ENCODE measurements around the gene FLCN.

FLCN gene

GRCh38 chr17:17206124-17206912, 30.6 kb downstream of the FLCN start, which contains the start of gene PLD6:
Gene PLD6 (minus strand): TSS chr17:17206333. CDS start chr17:17206286, 47 bp downstream.
- no peaks in the 10 kb centered on the region for H3K9me2 ChIP-seq (replicated peaks; ENCODE audit: insufficient read depth, low read length)
- no peak for TF ChIP-seq EZH2phosphoT487 (conservative IDR thresholded peaks at IDR 0.05; ENCODE audit: low read length)
- TF ChIP-seq CTCF (IDR thresholded peaks at IDR 0.05; ENCODE audit: insufficient read depth, low read length, poor library complexity, severe bottlenecking) = no peak
- H3K4me3 ChIP-seq (ENCODE audit: insufficient read depth, low read length, poor library complexity, severe bottlenecking) = peak within 1 kb of the TSS; percentile 56
- H3K4me2 ChIP-seq (ENCODE audit: low read depth, low read length, poor library complexity, severe bottlenecking) = peak within 1 kb of the TSS; percentile 55
- H3K79me2 ChIP-seq (ENCODE audit: insufficient read depth, low read length) = peaks cover 22% of the 10 kb centered on the region
- no peaks in the 10 kb centered on the region for H3K36me3 ChIP-seq (ENCODE audit: low read length)
- H3K27ac ChIP-seq (ENCODE audit: low read depth, low read length) = peak within 1 kb of the TSS; percentile 74
- H4K20me1 ChIP-seq (ENCODE audit: low read depth, low read length) = no peaks in the 10 kb centered on the region
- H3K27me3 ChIP-seq (ENCODE audit: low read length) = no peaks in the 10 kb centered on the region
- H2AFZ ChIP-seq (ENCODE audit: low read depth, low read length, severe bottlenecking) = peak within 1 kb of the TSS; percentile 39
- no peaks in the 10 kb centered on the region for H3K9me3 ChIP-seq (ENCODE audit: insufficient read depth, low read length)
- peak within 1 kb of the TSS; percentile 68 for H3K9ac ChIP-seq (ENCODE audit: low read length)
- H3F3A ChIP-seq (ENCODE audit: insufficient read depth) = peaks cover 16% of the 10 kb centered on the region; the same call in 1 of the 2 replicates

GRCh38 chr17:17205368-17206123, 31.4 kb downstream of the FLCN start:
- no peaks in the 10 kb centered on the region for H3K9me3 ChIP-seq (ENCODE audit: insufficient read depth, low read length)
- no peaks in the 10 kb centered on the region for H3K27me3 ChIP-seq (ENCODE audit: low read length)
- peak overlapping the region; percentile 55 for H3K4me2 ChIP-seq (ENCODE audit: low read depth, low read length, poor library complexity, severe bottlenecking)
- peak overlapping the region; percentile 39 for H2AFZ ChIP-seq (ENCODE audit: low read depth, low read length, severe bottlenecking)
- H4K20me1 ChIP-seq (ENCODE audit: low read depth, low read length) = no peaks in the 10 kb centered on the region
- H3K4me3 ChIP-seq (ENCODE audit: insufficient read depth, low read length, poor library complexity, severe bottlenecking) = peak overlapping the region; percentile 56
- TF ChIP-seq CTCF (IDR thresholded peaks at IDR 0.05; ENCODE audit: insufficient read depth, low read length, poor library complexity, severe bottlenecking) (no peak), EZH2phosphoT487 (conservative IDR thresholded peaks at IDR 0.05; ENCODE audit: low read length) (no peak)
- peak overlapping the region; percentile 68 for H3K9ac ChIP-seq (ENCODE audit: low read length)
- H3K9me2 ChIP-seq (replicated peaks; ENCODE audit: insufficient read depth, low read length) = no peaks in the 10 kb centered on the region
- H3K36me3 ChIP-seq (ENCODE audit: low read length) = no peaks in the 10 kb centered on the region
- peaks cover 22% of the 10 kb centered on the region for H3K79me2 ChIP-seq (ENCODE audit: insufficient read depth, low read length)
- peaks cover 16% of the 10 kb centered on the region; the same call in 1 of the 2 replicates for H3F3A ChIP-seq (ENCODE audit: insufficient read depth)
- peak overlapping the region; percentile 74 for H3K27ac ChIP-seq (ENCODE audit: low read depth, low read length)

- Histone ChIP-seq H3K4me3 (ENCODE audit: insufficient read depth, low read length, poor library complexity, severe bottlenecking) (peak overlapping the region; percentile 56), H3K36me3 (ENCODE audit: low read length) (no peaks in the 10 kb centered on the region), H3K9me2 (replicated peaks; ENCODE audit: insufficient read depth, low read length) (no peaks in the 10 kb centered on the region), H3K27me3 (ENCODE audit: low read length) (no peaks in the 10 kb centered on the region), H3K27ac (ENCODE audit: low read depth, low read length) (no peak overlapping the region), H3F3A (ENCODE audit: insufficient read depth) (peaks cover 16% of the 10 kb centered on the region; the same call in 1 of the 2 replicates), H3K4me2 (ENCODE audit: low read depth, low read length, poor library complexity, severe bottlenecking) (peak overlapping the region; percentile 55), H3K9ac (ENCODE audit: low read length) (peak overlapping the region; percentile 68), H3K79me2 (ENCODE audit: insufficient read depth, low read length) (peaks cover 22% of the 10 kb centered on the region), H2AFZ (ENCODE audit: low read depth, low read length, severe bottlenecking) (no peak overlapping the region), H4K20me1 (ENCODE audit: low read depth, low read length) (no peaks in the 10 kb centered on the region), H3K9me3 (ENCODE audit: insufficient read depth, low read length) (no peaks in the 10 kb centered on the region)
- TF ChIP-seq CTCF (IDR thresholded peaks at IDR 0.05; ENCODE audit: insufficient read depth, low read length, poor library complexity, severe bottlenecking) = no peak
- TF ChIP-seq EZH2phosphoT487 (conservative IDR thresholded peaks at IDR 0.05; ENCODE audit: low read length) = no peak
These were observed 32.2 kb downstream of the FLCN start for GRCh38 chr17:17204635-17205231.
